Fibroblast of the aortic adventitia (primary cell): Measurements from ENCODE around the gene VSTM4. TPM values are rescaled to one million over a fixed set of nuclear protein-coding genes. Genes with fewer than 3 reads are reported as not detected.

ENCODE experiments used
- DNase-seq: peaks from one replicate; pipeline ENCODE4 v3.0.0-alpha.2; 2010; ENCODE audit warnings: low read depth
- H3K4me3 ChIP-seq: 2 replicates; pipeline ENCODE4 v1.5.1; 2011; ENCODE audit warnings: low read depth, mild to moderate bottlenecking, control low read depth, low read length, moderate library complexity
- CTCF ChIP-seq: IDR thresholded peaks from 2 replicates; pipeline ENCODE4 v1.5.1; 2011; ENCODE audit warnings: mild to moderate bottlenecking, low read length, control low read depth, inconsistent platforms; ENCODE audit not compliant: insufficient read depth
- total RNA-seq: library from RNA; depleted of rRNA; stranded (reverse); fragments of >200 nt; gene quantifications from 2 replicates; pipeline ENCODE4 v1.2.3, GENCODE V29; 2012; ENCODE audit warnings: low replicate concordance

The VSTM4 gene
- total RNA-seq, 1 donor, result 6.5 TPM

- TF ChIP-seq CTCF, result no peak
- no peak overlapping the region for H3K4me3 ChIP-seq
- DNase-seq, result no peak
These were observed 16.4 kb upstream of the VSTM4 start for GRCh38 chr10:49131507-49132361.

- no peak for DNase-seq
- TF ChIP-seq CTCF, result no peak
- H3K4me3 ChIP-seq, result no peak overlapping the region
These were observed 14.1 kb upstream of the VSTM4 start for GRCh38 chr10:49129376-49129775.

GRCh38 chr10:49128854-49129253 lies 13.5 kb upstream of the VSTM4 start:
- H3K4me3 ChIP-seq, result no peak overlapping the region
- no peak for TF ChIP-seq CTCF
- DNase-seq, result no peak

GRCh38 chr10:49123981-49124950 lies 8.9 kb upstream of the VSTM4 start:
- no peak overlapping the region for H3K4me3 ChIP-seq
- no peak for DNase-seq
- no peak for TF ChIP-seq CTCF

GRCh38 chr10:49120911-49121310 lies 5.6 kb upstream of the VSTM4 start:
- TF ChIP-seq CTCF, result no peak
- H3K4me3 ChIP-seq, result no peak overlapping the region
- DNase-seq, result no peak

- TF ChIP-seq CTCF, result no peak
- DNase-seq, result no peak
- no peak overlapping the region for H3K4me3 ChIP-seq
These were observed 4.4 kb upstream of the VSTM4 start for GRCh38 chr10:49119746-49120145.
